Astrocyte (in vitro differentiated cells and primary cell): ENCODE data around the gene ITGB1BP1. TPM values are rescaled to one million over a fixed set of nuclear protein-coding genes. Genes with fewer than 3 reads are reported as not detected.

Experiments used
- DNase-seq: peaks from one replicate; pipeline ENCODE4 v3.0.0-alpha.2; 2010; ENCODE audit warnings: low read depth
- FAIRE-seq: peaks from 2 replicates; lab custom pipeline; 2011; peaks lifted over from hg19 to GRCh38; lab: Jason Lieb, UNC
- H2AFZ ChIP-seq: 2 replicates; pipeline ENCODE4 v1.6.0; 2012; ENCODE audit warnings: low read depth, low read length, inconsistent platforms
- H3K27ac ChIP-seq: 2 replicates; pipeline ENCODE4 v1.5.1; 2011; ENCODE audit warnings: low read depth, low read length, inconsistent platforms
- H3K27me3 ChIP-seq: 2 replicates; pipeline ENCODE4 v1.6.0; 2011; ENCODE audit warnings: low read length, inconsistent platforms; ENCODE audit not compliant: insufficient read depth
- H3K36me3 ChIP-seq: 2 replicates; pipeline ENCODE4 v1.5.1; 2011; ENCODE audit warnings: low read length, inconsistent platforms; ENCODE audit not compliant: insufficient read depth
- H3K4me1 ChIP-seq: 2 replicates; pipeline ENCODE4 v1.5.1; 2011; ENCODE audit warnings: low read length, inconsistent platforms; ENCODE audit not compliant: insufficient read depth
- H3K4me2 ChIP-seq: 2 replicates; pipeline ENCODE4 v1.6.0; 2012; ENCODE audit warnings: low read length, inconsistent platforms
- H3K4me3 ChIP-seq: 2 replicates; pipeline ENCODE4 v1.5.1; 2011; ENCODE audit warnings: low read depth, mild to moderate bottlenecking, low read length, inconsistent platforms; ENCODE audit not compliant: insufficient read depth
- H3K79me2 ChIP-seq: 2 replicates; pipeline ENCODE4 v1.6.0; 2012; ENCODE audit warnings: mild to moderate bottlenecking, low read length, inconsistent platforms; ENCODE audit not compliant: insufficient read depth
- H3K9ac ChIP-seq: 2 replicates; pipeline ENCODE4 v1.6.0; 2012; ENCODE audit warnings: mild to moderate bottlenecking, low read length, inconsistent platforms
- H3K9me3 ChIP-seq: 2 replicates; pipeline ENCODE4 v1.5.1; 2012; ENCODE audit warnings: low read depth, mild to moderate bottlenecking, low read length, inconsistent platforms; ENCODE audit not compliant: insufficient read depth
- H4K20me1 ChIP-seq: 2 replicates; pipeline ENCODE4 v1.6.0; 2012; ENCODE audit warnings: low read length, inconsistent platforms; ENCODE audit not compliant: insufficient read depth
- H3K27ac Mint-ChIP-seq: one replicate; pipeline ENCODE4 v1.8.0; 2021; ENCODE audit warnings: mild to moderate bottlenecking, mixed read lengths; ENCODE audit not compliant: unreplicated experiment
- H3K27me3 Mint-ChIP-seq: one replicate; pipeline ENCODE4 v1.8.0; 2021; ENCODE audit warnings: low read depth, mixed read lengths; ENCODE audit not compliant: unreplicated experiment
- H3K36me3 Mint-ChIP-seq: one replicate; pipeline ENCODE4 v1.8.0; 2021; ENCODE audit warnings: low read depth, mixed read lengths; ENCODE audit not compliant: unreplicated experiment
- H3K4me1 Mint-ChIP-seq: one replicate; pipeline ENCODE4 v1.8.0; 2021; ENCODE audit warnings: low read depth, mixed read lengths; ENCODE audit not compliant: unreplicated experiment
- H3K4me3 Mint-ChIP-seq: one replicate; pipeline ENCODE4 v1.8.0; 2021; ENCODE audit warnings: mild to moderate bottlenecking, moderate library complexity, mixed read lengths; ENCODE audit not compliant: unreplicated experiment
- H3K9me3 Mint-ChIP-seq: one replicate; pipeline ENCODE4 v1.8.0; 2021; ENCODE audit warnings: mild to moderate bottlenecking, mixed read lengths; ENCODE audit not compliant: unreplicated experiment
- CTCF ChIP-seq: IDR thresholded peaks from 2 replicates; pipeline ENCODE4 v1.5.1; 2011; ENCODE audit warnings: low read depth, mild to moderate bottlenecking, inconsistent platforms, low read length, moderate library complexity; ENCODE audit not compliant: insufficient read depth
- EZH2 ChIP-seq: IDR thresholded peaks from 2 replicates; pipeline ENCODE4 v1.6.1; 2012; ENCODE audit warnings: mild to moderate bottlenecking, low read length, inconsistent platforms; ENCODE audit not compliant: insufficient read depth
- total RNA-seq: library from RNA; stranded (reverse); gene quantifications from 2 replicates; pipeline ENCODE4 v1.2.1, GENCODE V29; 2021

The ITGB1BP1 gene
- total RNA-seq, 1 donor from 2014 or later: 126 TPM

DNA sequence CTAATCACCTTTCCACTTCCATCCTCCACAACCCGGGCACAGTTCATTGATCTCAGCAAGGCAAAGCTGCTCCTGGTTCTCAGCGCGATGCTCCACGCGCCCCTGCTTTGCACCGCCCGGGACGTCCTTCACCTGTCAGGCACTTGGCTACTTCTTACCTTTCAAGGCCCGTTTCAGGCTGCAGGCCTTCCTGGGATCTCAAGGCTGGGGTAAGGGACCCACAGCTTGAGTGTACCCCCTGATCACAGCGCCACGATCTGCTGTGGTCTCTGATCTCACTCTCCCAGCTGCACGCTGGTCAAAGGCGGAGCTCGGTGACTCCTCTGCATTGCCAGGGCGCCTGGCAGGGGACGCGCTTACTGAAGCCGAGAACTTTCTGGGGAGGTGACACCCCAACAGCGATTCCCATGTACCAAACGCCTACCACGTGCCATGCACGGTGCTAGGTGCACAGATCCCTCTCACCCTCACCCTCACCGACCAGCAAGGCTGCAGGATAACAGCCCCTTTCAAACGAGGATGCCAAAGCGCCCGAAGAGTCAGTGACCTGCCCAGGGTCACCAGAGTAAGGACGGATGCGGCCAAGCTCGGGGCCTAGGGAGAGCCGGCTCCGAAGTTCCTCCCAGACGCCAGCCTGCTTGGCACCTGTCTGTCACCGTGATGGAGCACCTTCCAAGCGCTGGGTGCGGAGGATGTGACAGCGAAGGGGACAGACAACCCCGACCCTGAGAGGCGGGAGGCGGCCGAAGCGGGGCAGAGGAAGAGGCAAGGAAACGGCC is 818 bp downstream of the ITGB1BP1 start:
- peaks cover 26% of the 10 kb centered on the region for H4K20me1 ChIP-seq
- H3K79me2 ChIP-seq: peaks cover 91% of the 10 kb centered on the region
- peaks cover 21% of the 10 kb centered on the region for H3K4me1 ChIP-seq
- Mint-ChIP-seq H3K36me3 (no peaks in the 10 kb centered on the region), H3K27me3 (no peaks in the 10 kb centered on the region), H3K9me3 (no peaks in the 10 kb centered on the region), H3K27ac (peak overlapping the region; percentile 62), H3K4me1 (peaks cover 8% of the 10 kb centered on the region), H3K4me3 (peak overlapping the region; percentile 82)
- H3K4me3 ChIP-seq: peak overlapping the region; percentile 85
- peaks cover 6% of the 10 kb centered on the region for H3K36me3 ChIP-seq
- DNase-seq (no peak), FAIRE-seq (no peak)
- no peaks in the 10 kb centered on the region for H3K9me3 ChIP-seq
- H3K9ac ChIP-seq: peak overlapping the region; percentile 94
- H3K27me3 ChIP-seq: no peaks in the 10 kb centered on the region
- peak overlapping the region; percentile 93 for H3K4me2 ChIP-seq
- H2AFZ ChIP-seq: peak overlapping the region; percentile 90
- peak overlapping the region; percentile 87 for H3K27ac ChIP-seq
- TF ChIP-seq EZH2 (no peak), CTCF (no peak)

DNA sequence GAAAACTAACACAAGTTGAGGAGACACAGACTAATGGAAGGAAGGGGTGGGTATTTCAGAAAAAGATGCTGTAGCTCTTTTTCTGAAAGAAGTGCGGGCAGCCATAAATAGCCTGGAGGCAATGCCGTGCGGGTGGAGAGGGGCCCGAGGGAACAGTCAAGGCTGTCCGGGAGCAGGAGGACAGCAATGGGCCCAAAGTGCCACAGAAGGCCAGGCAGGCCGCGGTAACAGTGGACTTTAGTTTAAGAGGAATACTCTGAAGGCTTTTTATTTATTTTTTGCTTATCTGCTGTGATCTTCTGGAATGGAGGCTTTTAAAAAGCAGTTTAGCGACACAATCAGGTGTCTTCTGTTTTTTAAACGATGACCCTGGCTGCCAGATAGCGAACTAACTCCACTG is 2.8 kb downstream of the ITGB1BP1 start:
- H3K4me3 Mint-ChIP-seq: no peak overlapping the region
- Histone ChIP-seq H3K36me3 (peaks cover 6% of the 10 kb centered on the region), H4K20me1 (peaks cover 35% of the 10 kb centered on the region), H3K9ac (no peak overlapping the region), H2AFZ (no peak overlapping the region), H3K4me2 (no peak overlapping the region), H3K4me3 (no peak overlapping the region), H3K9me3 (no peaks in the 10 kb centered on the region), H3K27me3 (no peaks in the 10 kb centered on the region), H3K79me2 (peaks cover 93% of the 10 kb centered on the region), H3K4me1 (peaks cover 33% of the 10 kb centered on the region), H3K27ac (no peak overlapping the region)
- no peaks in the 10 kb centered on the region for H3K9me3 Mint-ChIP-seq
- DNase-seq (no peak), FAIRE-seq (no peak)
- TF ChIP-seq CTCF (no peak), EZH2 (no peak)
- H3K4me1 Mint-ChIP-seq: peaks cover 15% of the 10 kb centered on the region
- no peak overlapping the region for H3K27ac Mint-ChIP-seq
- no peaks in the 10 kb centered on the region for H3K36me3 Mint-ChIP-seq
- no peaks in the 10 kb centered on the region for H3K27me3 Mint-ChIP-seq

GRCh38 chr2:9419541-9419940 is 3.8 kb downstream of the ITGB1BP1 start:
- Mint-ChIP-seq H3K4me1 (peaks cover 17% of the 10 kb centered on the region), H3K9me3 (no peaks in the 10 kb centered on the region), H3K27ac (no peak overlapping the region), H3K36me3 (no peaks in the 10 kb centered on the region), H3K27me3 (no peaks in the 10 kb centered on the region), H3K4me3 (no peak overlapping the region)
- H4K20me1 ChIP-seq: peaks cover 38% of the 10 kb centered on the region
- peaks cover 32% of the 10 kb centered on the region for H3K4me1 ChIP-seq
- no peak for DNase-seq
- peaks cover 6% of the 10 kb centered on the region for H3K36me3 ChIP-seq
- no peak overlapping the region for H3K9ac ChIP-seq
- no peak overlapping the region for H2AFZ ChIP-seq
- no peak overlapping the region for H3K4me3 ChIP-seq
- H3K27ac ChIP-seq: no peak overlapping the region
- no peaks in the 10 kb centered on the region for H3K9me3 ChIP-seq
- H3K79me2 ChIP-seq: peaks cover 89% of the 10 kb centered on the region
- no peaks in the 10 kb centered on the region for H3K27me3 ChIP-seq
- no peak overlapping the region for H3K4me2 ChIP-seq
- no peak for FAIRE-seq
- no peak for TF ChIP-seq EZH2
- TF ChIP-seq CTCF: no peak
